ENCODE data around the gene RSAD2. TPM values are rescaled to one million over a fixed set of nuclear protein-coding genes. Genes with fewer than 3 reads are reported as not detected.

Gene RSAD2
- polyA plus RNA-seq, 4 donors = 0.81 to 3.7 (median 1.8) TPM

DNA sequence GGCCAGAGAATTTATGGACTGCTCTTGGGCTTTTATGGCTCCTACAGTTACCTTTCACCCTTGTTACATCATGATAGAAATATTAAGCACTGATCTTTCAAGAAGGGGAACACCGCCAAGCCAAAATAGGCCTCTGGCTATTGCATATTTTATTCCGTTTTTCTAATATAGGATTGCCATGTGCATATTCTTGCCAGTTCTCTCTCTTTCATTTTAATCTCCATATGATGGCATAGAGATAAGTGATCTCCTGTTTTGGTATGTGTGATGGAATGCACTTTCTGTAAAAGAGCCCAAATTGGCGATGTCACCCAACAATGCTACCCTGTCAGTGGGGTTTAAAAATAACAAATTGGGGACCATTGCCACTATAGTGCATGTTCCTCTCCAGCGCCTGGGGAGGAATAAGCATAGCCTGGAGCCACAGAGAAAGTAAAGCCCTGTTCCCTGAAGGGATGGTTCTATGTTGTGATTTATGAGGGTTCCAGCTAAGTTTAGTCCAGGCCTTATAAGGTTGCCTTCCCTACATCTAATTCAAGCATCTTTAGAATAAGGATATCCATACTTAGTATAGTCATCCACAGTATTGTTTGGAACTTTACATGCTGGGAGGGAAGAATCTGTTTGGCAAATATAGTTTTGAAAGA lies 38.8 kb upstream of the RSAD2 start:
- Histone ChIP-seq H3K27me3 (ENCODE audit: control insufficient read depth in 3 of 3, insufficient read depth in 3 of 3, low read length in 3 of 3) (no peaks in the 10 kb centered on the region), H3K9me3 (ENCODE audit: control insufficient read depth in 2 of 2, insufficient read depth in 1 of 2, low read depth in 1 of 2, low read length in 1 of 2) (peaks cover 0 to 28% of the 10 kb centered on the region in 2 donors), H3K4me1 (ENCODE audit: control insufficient read depth in 3 of 3, insufficient read depth in 2 of 3, low read depth in 1 of 3, low read length in 2 of 3) (no peaks in the 10 kb centered on the region), H3K36me3 (ENCODE audit: control insufficient read depth in 3 of 3, insufficient read depth in 2 of 3, low read depth in 1 of 3, low read length in 3 of 3) (peaks cover 0 to 3% (median 0%) of the 10 kb centered on the region in 3 donors), H3K27ac (ENCODE audit: low read depth in 1 of 3, low read length in 2 of 3) (no peak overlapping the region), H3K4me3 (ENCODE audit: low read depth in 1 of 3, low read length in 3 of 3) (no peak overlapping the region)
- 93 to 94% (median 94%) methylated on average over 4 of the region's 4 CpGs for WGBS, 3 donors
- FAIRE-seq (no peak), DNase-seq (no peak)

DNA sequence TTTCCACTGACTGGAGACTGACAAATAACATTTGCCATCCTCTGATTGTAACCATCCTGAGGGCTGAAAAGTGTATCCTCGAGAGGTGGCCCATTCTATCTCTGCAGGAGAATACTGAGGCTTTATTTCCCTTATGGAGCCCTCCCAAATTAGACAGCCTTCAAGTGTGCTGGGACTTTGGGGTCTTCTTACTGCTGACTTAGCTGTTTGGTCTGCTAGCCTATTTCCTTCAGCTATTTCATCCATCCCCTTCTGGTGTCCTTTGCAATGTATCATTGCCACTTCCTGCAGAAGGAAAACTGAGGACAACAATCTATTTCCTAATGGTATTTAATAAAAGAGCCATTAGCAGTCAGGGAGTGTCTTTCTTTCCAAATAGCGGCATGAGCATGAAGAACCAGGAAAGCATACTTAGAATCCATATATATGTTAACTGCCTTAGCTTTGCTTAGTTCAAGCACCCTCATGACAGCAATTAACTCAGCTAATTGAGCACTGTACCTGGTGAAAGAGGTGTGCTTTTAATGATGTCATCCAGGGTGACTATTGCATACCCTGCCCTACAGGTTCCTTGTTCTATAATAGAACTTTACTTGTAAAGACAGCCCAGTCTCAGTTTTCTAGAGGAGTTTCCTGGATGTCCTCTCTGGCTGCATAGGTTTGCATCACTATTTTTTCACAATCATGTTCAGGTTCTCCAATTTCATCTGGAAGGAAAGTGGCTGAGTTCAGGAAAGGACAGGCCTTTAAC lies 35.9 kb upstream of the RSAD2 start:
- DNase-seq = no peak
- H3K4me1 ChIP-seq (ENCODE audit: control insufficient read depth in 3 of 3, insufficient read depth in 2 of 3, low read depth in 1 of 3, low read length in 2 of 3) = no peaks in the 10 kb centered on the region
- H3K9me3 ChIP-seq (ENCODE audit: control insufficient read depth in 2 of 2, insufficient read depth in 1 of 2, low read depth in 1 of 2, low read length in 1 of 2) = peaks cover 2 to 54% of the 10 kb centered on the region in 2 donors
- WGBS, 3 donors = 74 to 90% (median 82%) methylated on average over 2 of the region's 2 CpGs
- H3K4me3 ChIP-seq (ENCODE audit: low read depth in 1 of 3, low read length in 3 of 3) = no peak overlapping the region
- H3K27ac ChIP-seq (ENCODE audit: low read depth in 1 of 3, low read length in 2 of 3) = no peak overlapping the region
- H3K27me3 ChIP-seq (ENCODE audit: control insufficient read depth in 3 of 3, insufficient read depth in 3 of 3, low read length in 3 of 3) = no peaks in the 10 kb centered on the region
- no peak for FAIRE-seq
- H3K36me3 ChIP-seq (ENCODE audit: control insufficient read depth in 3 of 3, insufficient read depth in 2 of 3, low read depth in 1 of 3, low read length in 3 of 3) = peaks cover 0 to 3% (median 0%) of the 10 kb centered on the region in 3 donors

DNA sequence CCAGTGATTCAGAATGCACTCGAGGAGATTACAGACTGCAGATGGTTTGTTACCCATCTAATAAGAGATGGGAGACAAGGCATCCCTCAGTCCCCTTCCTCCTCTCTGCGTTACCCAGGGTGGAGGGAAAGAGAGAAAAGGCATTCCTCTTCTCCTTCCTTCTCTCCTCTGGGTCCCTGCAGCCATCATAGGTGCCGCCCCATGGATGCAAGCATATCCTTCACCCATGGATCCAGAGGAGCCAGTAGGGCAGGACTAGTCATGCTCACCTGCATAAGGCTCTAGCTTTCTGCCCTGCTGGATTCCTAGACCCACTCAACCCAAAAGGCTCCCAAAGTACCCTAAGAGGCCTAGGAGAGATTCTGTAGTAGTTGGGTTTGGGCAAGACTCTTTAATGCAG lies 32.3 kb upstream of the RSAD2 start:
- Histone ChIP-seq H3K9me3 (ENCODE audit: control insufficient read depth in 2 of 2, insufficient read depth in 1 of 2, low read depth in 1 of 2, low read length in 1 of 2) (peaks cover 2 to 74% of the 10 kb centered on the region in 2 donors), H3K27ac (ENCODE audit: low read depth in 1 of 3, low read length in 2 of 3) (no peak overlapping the region), H3K4me1 (ENCODE audit: control insufficient read depth in 3 of 3, insufficient read depth in 2 of 3, low read depth in 1 of 3, low read length in 2 of 3) (no peaks in the 10 kb centered on the region), H3K4me3 (ENCODE audit: low read depth in 1 of 3, low read length in 3 of 3) (no peak overlapping the region), H3K27me3 (ENCODE audit: control insufficient read depth in 3 of 3, insufficient read depth in 3 of 3, low read length in 3 of 3) (no peaks in the 10 kb centered on the region), H3K36me3 (ENCODE audit: control insufficient read depth in 3 of 3, insufficient read depth in 2 of 3, low read depth in 1 of 3, low read length in 3 of 3) (peaks cover 9 to 15% (median 11%) of the 10 kb centered on the region in 3 donors)
- FAIRE-seq (no peak), DNase-seq (peak in 1 of 2 donors; percentile 26)
- 76 to 94% (median 80%) methylated on average over 2 to 3 of the region's 3 CpGs for WGBS, 3 donors

DNA sequence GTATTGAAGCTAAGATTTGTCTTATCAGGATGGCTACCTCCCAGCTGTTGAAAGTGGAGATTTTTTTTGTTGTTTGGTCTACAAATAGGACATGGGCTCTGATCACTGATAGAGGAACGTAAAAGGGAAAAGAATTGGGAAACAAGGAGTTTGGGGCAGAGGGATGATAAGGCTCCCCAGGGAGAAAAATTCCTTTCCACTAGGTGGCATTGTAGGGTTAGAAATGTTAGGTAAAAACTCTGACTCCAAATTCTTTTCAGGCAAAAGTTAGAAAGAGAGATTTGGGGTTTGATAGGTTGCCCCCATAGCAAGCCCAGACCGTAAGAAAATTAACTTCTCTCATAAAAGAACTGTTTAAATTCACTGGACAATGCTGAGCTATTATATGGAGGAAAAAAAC lies 31.7 kb upstream of the RSAD2 start:
- Histone ChIP-seq H3K36me3 (ENCODE audit: control insufficient read depth in 3 of 3, insufficient read depth in 2 of 3, low read depth in 1 of 3, low read length in 3 of 3) (peaks cover 9 to 15% (median 9%) of the 10 kb centered on the region in 3 donors), H3K4me3 (ENCODE audit: low read depth in 1 of 3, low read length in 3 of 3) (no peak overlapping the region), H3K27ac (ENCODE audit: low read depth in 1 of 3, low read length in 2 of 3) (no peak overlapping the region), H3K9me3 (ENCODE audit: control insufficient read depth in 2 of 2, insufficient read depth in 1 of 2, low read depth in 1 of 2, low read length in 1 of 2) (peaks cover 2 to 70% of the 10 kb centered on the region in 2 donors), H3K27me3 (ENCODE audit: control insufficient read depth in 3 of 3, insufficient read depth in 3 of 3, low read length in 3 of 3) (no peaks in the 10 kb centered on the region), H3K4me1 (ENCODE audit: control insufficient read depth in 3 of 3, insufficient read depth in 2 of 3, low read depth in 1 of 3, low read length in 2 of 3) (no peaks in the 10 kb centered on the region)
- no peak for DNase-seq
- 88 to 91% (median 90%) methylated on average over 2 of the region's 2 CpGs for WGBS, 3 donors
- FAIRE-seq = no peak

DNA sequence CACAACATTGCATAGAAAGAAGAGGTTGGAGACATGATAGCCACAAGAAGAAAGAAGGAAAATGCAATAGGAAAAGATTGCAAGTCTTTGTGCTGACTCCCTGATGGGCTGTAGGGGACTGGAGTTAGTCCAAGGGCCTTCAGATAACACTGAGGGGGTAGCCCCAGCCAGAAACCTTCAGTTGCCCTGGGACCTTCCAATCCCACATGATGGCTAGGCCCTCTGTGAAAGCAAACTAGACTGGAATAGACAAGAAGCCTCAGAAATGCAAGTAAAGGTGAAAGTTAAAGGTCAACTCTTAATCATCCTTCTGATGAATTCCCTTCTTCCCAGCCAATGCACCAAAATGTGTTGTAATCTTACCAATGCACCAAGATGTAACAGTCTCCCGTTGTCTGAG lies 31.0 kb upstream of the RSAD2 start:
- WGBS, 3 donors = 83 to 96% (median 95%) methylated on average over 1 of the region's 1 CpG
- Histone ChIP-seq H3K27ac (ENCODE audit: low read depth in 1 of 3, low read length in 2 of 3) (no peak overlapping the region), H3K4me1 (ENCODE audit: control insufficient read depth in 3 of 3, insufficient read depth in 2 of 3, low read depth in 1 of 3, low read length in 2 of 3) (no peaks in the 10 kb centered on the region), H3K36me3 (ENCODE audit: control insufficient read depth in 3 of 3, insufficient read depth in 2 of 3, low read depth in 1 of 3, low read length in 3 of 3) (peaks cover 9 to 21% (median 12%) of the 10 kb centered on the region in 3 donors), H3K27me3 (ENCODE audit: control insufficient read depth in 3 of 3, insufficient read depth in 3 of 3, low read length in 3 of 3) (no peaks in the 10 kb centered on the region), H3K9me3 (ENCODE audit: control insufficient read depth in 2 of 2, insufficient read depth in 1 of 2, low read depth in 1 of 2, low read length in 1 of 2) (peaks cover 2 to 74% of the 10 kb centered on the region in 2 donors), H3K4me3 (ENCODE audit: low read depth in 1 of 3, low read length in 3 of 3) (no peak overlapping the region)
- FAIRE-seq (no peak), DNase-seq (no peak)

DNA sequence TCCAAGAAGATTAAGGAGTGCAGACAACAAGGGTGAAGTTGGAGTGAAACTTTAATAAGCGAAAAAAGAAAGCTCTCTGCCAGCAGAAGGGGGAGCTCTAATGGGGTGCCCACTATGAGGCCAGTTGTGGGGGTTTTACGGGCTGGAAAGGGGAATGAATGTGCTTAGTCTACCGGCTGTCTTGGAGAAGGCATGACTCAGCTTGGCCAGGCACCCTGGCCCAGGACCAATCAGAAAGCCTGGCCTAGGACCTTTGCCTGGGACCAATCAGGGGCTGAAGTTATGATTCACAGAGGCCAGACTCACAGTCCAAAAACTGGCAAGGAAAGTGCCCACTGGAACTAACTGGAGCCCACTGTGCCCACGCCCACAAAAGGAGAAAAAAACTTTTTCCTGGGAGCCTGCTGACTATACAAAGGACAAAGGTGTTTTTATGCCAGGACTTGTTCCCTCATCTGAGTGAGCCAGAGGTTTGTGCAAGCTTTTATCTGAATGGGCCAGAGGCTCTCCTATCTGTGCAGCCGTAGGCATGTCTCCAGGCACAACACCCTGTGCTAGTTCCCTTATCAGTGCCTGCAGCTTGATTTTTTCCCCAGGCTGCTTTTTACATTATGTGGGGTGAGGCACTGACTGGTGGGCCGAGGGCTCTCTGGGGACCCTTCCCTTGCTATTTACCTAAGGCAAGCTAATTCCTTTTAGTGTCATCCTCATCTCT lies 30.5 kb upstream of the RSAD2 start:
- no peaks in the 10 kb centered on the region for H3K27me3 ChIP-seq (ENCODE audit: control insufficient read depth in 3 of 3, insufficient read depth in 3 of 3, low read length in 3 of 3)
- FAIRE-seq (no peak), DNase-seq (no peak)
- WGBS, 3 donors = 90 to 96% (median 94%) methylated on average over 6 of the region's 6 CpGs
- H3K27ac ChIP-seq (ENCODE audit: low read depth in 1 of 3, low read length in 2 of 3) = no peak overlapping the region
- no peaks in the 10 kb centered on the region for H3K4me1 ChIP-seq (ENCODE audit: control insufficient read depth in 3 of 3, insufficient read depth in 2 of 3, low read depth in 1 of 3, low read length in 2 of 3)
- peaks cover 9 to 22% (median 14%) of the 10 kb centered on the region in 3 donors for H3K36me3 ChIP-seq (ENCODE audit: control insufficient read depth in 3 of 3, insufficient read depth in 2 of 3, low read depth in 1 of 3, low read length in 3 of 3)
- H3K9me3 ChIP-seq (ENCODE audit: control insufficient read depth in 2 of 2, insufficient read depth in 1 of 2, low read depth in 1 of 2, low read length in 1 of 2) = peaks cover 2 to 72% of the 10 kb centered on the region in 2 donors
- no peak overlapping the region for H3K4me3 ChIP-seq (ENCODE audit: low read depth in 1 of 3, low read length in 3 of 3)

DNA sequence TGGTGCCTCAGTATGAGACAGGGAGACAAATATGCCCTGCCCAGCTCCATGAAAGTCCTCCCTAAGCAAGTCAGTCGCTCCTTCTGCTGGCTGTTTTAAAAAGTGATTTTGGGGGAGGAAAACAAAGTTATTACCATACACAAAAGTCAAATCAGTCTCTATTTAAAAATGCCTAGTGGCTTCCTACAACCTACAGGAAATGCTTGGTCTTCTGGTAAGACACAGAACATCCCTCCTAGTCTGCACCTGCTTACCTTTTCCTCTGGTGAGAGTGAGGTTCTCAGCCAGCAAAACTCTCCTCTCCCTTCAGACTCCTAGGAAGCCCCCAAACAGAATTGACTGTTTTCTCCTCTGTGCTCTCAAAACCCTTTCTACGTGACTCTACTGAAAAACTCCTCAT lies 25.4 kb upstream of the RSAD2 start:
- no peak overlapping the region for H3K4me3 ChIP-seq (ENCODE audit: low read depth in 1 of 3, low read length in 3 of 3)
- FAIRE-seq (no peak), DNase-seq (no peak)
- peaks cover 0 to 27% of the 10 kb centered on the region in 2 donors for H3K9me3 ChIP-seq (ENCODE audit: control insufficient read depth in 2 of 2, insufficient read depth in 1 of 2, low read depth in 1 of 2, low read length in 1 of 2)
- peaks cover 17 to 22% (median 17%) of the 10 kb centered on the region in 3 donors for H3K36me3 ChIP-seq (ENCODE audit: control insufficient read depth in 3 of 3, insufficient read depth in 2 of 3, low read depth in 1 of 3, low read length in 3 of 3)
- no peak overlapping the region for H3K27ac ChIP-seq (ENCODE audit: low read depth in 1 of 3, low read length in 2 of 3)
- no peaks in the 10 kb centered on the region for H3K4me1 ChIP-seq (ENCODE audit: control insufficient read depth in 3 of 3, insufficient read depth in 2 of 3, low read depth in 1 of 3, low read length in 2 of 3)
- no peaks in the 10 kb centered on the region for H3K27me3 ChIP-seq (ENCODE audit: control insufficient read depth in 3 of 3, insufficient read depth in 3 of 3, low read length in 3 of 3)
- WGBS, 3 donors = 86 to 96% (median 91%) methylated on average over 2 of the region's 2 CpGs

DNA sequence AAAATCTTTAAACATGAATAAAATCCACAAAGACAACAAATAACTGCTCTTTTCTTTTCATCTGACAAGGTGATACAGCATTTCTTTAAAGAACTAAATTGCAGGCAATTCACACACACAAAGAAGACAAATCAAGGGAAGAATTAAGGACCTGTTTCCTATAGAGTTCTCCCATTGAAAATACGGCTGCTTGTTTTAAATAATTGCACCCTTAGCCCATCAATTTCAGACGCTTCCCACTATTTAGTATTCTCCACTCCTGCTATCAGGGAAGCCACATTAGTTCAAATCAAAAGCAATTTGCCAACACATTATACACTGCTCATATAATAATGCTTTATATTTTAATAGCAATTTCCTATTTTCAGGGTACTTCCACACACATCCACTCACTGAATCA lies 23.2 kb upstream of the RSAD2 start:
- FAIRE-seq (no peak), DNase-seq (no peak)
- H3K4me3 ChIP-seq (ENCODE audit: low read depth in 1 of 3, low read length in 3 of 3) = no peak overlapping the region
- no peaks in the 10 kb centered on the region for H3K27me3 ChIP-seq (ENCODE audit: control insufficient read depth in 3 of 3, insufficient read depth in 3 of 3, low read length in 3 of 3)
- no peaks in the 10 kb centered on the region for H3K4me1 ChIP-seq (ENCODE audit: control insufficient read depth in 3 of 3, insufficient read depth in 2 of 3, low read depth in 1 of 3, low read length in 2 of 3)
- peaks cover 15 to 18% (median 17%) of the 10 kb centered on the region in 3 donors for H3K36me3 ChIP-seq (ENCODE audit: control insufficient read depth in 3 of 3, insufficient read depth in 2 of 3, low read depth in 1 of 3, low read length in 3 of 3)
- no peak overlapping the region for H3K27ac ChIP-seq (ENCODE audit: low read depth in 1 of 3, low read length in 2 of 3)
- H3K9me3 ChIP-seq (ENCODE audit: control insufficient read depth in 2 of 2, insufficient read depth in 1 of 2, low read depth in 1 of 2, low read length in 1 of 2) = peaks cover 0 to 16% of the 10 kb centered on the region in 2 donors
- 77 to 95% (median 93%) methylated on average over 2 of the region's 2 CpGs for WGBS, 3 donors

All from small intestine (tissue), 7 donors.